HG03342 (cell line): ENCODE data around the gene KCNJ14.

Experiments used
- ATAC-seq: cut with Tn5 transposase; IDR thresholded peaks from one replicate; pipeline ENCODE4 v1.9.1; 2021; ENCODE audit warnings: mild to moderate bottlenecking, moderate library complexity; ENCODE audit not compliant: unreplicated experiment

Gene KCNJ14

DNA sequence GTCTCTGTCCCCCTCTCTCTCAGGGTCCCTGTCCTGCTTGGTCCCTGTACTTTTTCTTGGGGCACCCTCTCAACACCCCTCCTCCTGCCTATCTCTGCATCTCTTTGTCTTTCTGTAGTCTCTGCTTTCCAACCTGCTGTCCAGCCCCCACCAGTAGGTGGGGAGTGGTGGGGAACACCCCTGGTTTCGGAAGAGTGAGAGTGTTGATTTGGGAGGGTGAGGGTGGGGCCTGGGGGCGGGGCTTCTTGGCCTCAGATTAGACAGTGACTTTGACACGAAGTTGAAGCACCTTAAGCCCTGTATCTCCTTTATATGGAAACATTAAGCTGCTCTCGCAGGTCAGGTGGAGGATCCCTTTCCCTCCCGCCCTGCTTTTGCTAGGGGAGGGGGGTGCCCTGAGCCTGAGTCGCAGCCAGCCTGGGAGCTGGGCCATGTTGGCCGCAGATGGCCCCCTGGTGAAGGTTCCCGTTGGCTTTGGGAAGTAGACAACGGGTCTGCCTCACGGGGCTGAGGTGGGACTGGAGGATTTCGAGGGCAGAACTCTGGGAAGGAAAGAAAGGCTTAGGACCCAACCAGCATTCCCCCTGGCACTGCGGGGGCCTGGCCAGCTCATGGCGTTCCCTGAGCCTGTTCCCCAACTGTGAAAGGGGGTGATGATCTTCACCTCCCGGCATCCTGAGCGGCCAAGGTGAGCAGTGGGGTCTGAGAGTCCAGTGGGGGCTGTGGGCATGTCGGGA, at the start of gene KCNJ14:
KCNJ14 (plus strand) TSS at position 404 of the 737 bp plus-strand sequence. CDS start 6,151 bp downstream, outside the sequence.
- no peak for ATAC-seq

DNA sequence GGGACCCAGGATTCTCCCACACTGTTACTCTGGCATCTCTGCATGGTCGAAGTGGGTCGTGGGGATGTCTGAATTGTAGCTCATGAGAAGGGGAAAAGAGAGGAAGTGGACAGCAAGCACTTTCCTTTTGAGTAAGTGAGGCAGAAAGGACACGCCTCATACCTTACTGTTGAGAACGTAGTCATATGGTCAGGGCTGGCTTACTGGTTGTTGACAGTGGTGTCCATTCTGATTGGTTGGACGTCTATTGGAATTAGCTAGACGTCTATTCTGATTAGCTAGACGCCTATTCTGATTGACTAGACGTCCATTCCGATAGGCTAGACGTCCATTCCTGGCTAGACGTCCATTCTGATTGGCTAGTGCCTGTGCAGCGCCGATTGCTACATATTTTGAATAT, 49.5 kb upstream of the KCNJ14 start:
- ATAC-seq: no peak

DNA sequence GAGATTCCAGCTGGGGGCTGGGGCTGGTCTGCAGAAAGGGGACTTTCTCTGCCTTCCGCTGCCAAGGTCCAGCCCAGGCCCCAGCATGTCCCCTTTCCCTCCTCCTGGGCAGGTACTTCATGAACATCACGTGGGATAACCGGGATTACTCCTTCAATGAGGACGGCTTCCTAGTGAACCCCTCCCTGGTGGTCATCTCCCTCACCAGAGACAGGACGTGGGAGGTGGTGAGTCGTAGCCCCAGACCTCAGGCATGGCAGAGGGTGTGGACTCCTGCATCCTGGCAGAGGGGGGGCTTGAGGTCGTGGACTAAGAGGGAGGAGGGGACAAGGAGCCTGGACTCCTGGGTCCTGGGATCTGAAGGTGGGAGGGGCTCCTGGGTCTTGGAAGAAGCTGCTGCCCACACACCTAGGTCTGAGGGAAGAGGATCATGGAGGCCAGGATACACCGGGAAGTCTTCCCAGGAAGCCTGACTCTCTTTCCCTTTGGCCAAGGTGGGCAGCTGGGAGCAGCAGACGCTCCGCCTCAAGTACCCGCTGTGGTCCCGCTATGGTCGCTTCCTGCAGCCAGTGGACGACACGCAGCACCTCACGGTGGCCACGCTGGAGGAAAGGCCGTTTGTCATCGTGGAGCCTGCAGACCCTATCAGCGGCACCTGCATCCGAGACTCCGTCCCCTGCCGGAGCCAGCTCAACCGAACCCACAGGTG, 41.3 kb upstream of the KCNJ14 start:
- ATAC-seq: no peak

DNA sequence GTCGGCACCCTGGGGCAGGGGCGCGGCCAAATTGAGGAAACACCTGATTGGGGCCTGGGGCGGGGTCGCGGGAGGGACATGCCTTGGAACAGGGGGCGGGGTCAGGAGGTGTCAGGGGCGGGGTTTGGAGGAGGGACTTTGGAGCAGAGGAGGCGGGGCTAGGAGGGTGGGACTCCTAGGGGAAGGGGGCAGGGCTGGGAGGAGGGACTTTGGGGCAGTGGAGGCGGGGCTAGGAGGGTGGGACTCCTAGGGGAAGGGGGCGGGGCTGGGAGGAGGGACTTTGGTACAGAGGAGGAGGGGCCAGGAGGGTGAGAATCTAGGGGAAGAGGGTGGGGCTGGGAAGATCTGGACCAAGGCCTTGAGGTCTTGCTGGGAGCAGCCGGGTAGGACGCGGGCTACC, 40.0 kb upstream of the KCNJ14 start:
- ATAC-seq: no peak

GRCh38 chr19:48415806-48416221, 39.6 kb upstream of the KCNJ14 start:
- ATAC-seq: no peak

GRCh38 chr19:48417421-48417820, 38.0 kb upstream of the KCNJ14 start:
- ATAC-seq: no peak

DNA sequence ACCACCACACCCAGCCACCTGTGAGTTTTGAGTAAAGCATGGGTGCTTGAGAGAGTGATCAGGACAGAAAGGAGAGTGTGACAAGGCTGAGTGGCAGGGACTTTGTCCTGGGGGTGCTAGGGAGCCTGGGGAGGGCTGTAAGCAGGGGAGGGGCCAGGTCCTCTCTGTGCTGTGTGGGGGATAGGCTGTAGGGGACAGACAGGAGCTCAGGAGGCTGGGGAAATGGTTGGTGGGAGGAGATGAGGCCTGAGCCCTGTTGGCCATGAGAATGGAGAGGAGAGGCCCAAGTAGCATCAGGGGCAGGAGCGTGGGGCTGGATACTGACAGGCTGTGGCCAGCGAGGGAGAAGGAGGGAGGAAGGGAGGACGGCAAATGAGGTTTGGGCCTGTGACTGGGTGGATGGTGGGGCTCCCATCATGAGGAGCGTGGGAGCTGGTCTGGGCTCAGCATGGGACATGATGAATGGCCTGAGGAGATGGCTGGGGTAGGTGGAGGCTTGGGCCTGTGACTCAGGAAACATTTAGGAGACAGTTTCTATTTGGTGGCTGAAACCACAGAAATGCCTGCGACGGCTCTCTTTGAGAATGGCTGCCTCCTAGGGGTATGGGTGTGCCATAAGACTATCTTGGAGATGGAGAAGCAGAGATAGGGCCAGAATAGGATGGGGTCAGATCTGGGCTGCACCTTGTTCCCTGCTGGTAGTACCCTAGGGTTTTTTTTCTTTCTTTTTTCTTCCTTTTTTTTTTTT, 36.9 kb upstream of the KCNJ14 start:
- ATAC-seq: no peak

DNA sequence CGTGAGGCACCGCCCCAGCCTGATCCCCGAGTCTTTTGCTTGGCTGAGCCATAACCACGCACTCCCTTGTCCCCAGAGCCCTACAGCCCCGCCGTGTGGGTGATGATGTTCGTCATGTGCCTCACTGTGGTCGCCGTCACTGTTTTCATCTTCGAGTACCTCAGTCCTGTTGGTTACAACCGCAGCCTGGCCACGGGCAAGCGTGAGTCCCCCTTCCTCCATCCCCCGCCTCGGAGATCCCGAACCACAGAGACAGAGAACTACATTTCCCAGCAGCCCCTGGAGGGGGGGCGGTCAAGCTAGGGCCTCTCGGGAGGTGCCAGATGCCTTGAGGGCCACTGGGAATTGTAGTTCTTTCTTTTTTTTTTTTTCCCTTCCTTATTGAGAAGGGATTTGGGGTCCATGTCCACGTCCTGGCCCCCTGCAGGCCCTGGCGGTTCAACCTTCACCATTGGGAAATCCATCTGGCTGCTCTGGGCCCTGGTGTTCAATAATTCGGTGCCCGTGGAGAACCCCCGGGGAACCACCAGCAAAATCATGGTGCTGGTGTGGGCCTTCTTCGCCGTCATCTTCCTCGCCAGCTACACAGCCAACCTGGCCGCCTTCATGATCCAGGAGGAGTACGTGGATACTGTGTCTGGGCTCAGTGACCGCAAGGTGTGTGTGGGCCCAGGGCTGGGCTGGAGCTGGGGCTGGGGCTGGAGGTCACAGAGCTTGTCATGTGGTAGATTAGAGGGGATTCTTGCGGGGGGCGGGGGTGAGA, 36.0 kb upstream of the KCNJ14 start:
- no peak for ATAC-seq

DNA sequence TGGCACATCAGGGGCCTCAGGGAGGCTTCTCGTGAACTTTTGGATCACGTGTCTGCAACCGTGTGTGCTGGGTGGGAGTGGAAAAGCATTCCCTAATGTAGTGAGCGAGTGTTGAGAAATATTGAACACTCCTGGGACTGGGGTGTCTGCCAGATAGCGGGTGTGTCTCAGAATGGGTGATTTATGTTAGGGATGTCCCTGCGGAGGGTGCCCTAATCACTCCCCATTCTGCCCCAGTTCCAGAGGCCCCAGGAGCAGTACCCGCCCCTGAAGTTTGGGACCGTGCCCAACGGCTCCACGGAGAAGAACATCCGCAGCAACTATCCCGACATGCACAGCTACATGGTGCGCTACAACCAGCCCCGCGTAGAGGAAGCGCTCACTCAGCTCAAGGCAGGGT, 33.8 kb upstream of the KCNJ14 start:
- no peak for ATAC-seq

DNA sequence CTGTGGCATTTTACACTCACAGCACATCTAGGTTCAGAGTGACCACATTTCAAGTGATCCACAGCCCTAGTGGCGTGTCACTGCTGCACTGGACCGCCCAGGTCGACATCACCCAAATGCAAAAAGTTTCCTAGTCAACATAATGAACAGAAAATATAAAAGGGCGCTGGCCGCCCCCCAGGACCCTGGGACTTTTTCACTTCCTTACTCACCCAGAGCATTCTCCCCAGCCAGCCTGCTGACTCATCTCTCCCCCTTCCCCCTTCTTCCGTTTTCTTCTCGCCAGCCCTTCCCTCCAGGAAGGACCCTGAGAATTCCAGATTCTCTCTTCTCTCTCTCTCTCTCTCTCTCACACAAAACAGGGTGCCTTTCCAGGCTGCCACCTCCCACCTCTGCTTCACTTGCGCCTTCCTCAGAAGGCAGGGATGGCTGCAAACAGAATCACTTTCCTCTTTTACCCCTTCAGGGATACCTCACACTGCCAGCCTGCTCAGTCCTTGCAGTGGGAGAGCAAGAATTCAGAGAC, 30.6 kb upstream of the KCNJ14 start:
- no peak for ATAC-seq

DNA sequence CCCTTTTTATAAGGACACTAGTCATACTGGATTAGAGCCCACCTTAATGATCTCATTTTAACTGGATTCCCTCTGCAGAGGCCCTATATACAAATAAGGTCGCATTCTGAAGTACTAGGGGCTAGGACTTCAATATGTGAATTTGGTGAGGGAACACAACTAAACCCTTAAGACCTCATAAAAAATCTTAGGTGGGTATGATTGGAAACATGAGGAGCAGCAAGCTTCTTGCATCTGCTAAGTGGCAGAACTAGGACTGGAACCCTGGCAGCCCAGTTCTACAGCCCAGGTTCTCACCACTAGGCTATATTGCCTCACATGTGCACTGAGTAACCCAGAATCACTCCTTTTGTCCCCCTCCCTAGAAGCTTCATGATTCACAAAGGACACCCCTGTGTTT, 26.7 kb upstream of the KCNJ14 start:
- ATAC-seq: no peak

DNA sequence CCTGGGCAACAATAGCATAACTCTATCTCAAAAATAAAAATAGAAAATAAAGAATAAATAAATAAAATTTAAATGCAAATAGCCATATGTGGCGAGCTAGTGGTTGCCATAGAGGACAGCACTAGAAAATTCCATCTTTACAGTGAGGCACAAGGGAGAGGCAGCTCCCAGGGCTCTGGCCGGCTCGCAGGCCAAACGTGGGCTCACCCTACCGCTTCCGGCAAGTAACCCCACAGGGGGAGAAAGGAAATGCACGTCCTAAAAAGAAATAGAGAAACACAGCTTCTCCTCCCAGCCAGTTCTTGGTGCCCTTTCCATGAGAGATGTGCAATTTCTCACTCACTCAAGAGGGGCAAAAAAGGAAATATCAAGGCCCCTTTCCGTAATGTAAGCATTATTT, 22.0 kb upstream of the KCNJ14 start:
- no peak for ATAC-seq

DNA sequence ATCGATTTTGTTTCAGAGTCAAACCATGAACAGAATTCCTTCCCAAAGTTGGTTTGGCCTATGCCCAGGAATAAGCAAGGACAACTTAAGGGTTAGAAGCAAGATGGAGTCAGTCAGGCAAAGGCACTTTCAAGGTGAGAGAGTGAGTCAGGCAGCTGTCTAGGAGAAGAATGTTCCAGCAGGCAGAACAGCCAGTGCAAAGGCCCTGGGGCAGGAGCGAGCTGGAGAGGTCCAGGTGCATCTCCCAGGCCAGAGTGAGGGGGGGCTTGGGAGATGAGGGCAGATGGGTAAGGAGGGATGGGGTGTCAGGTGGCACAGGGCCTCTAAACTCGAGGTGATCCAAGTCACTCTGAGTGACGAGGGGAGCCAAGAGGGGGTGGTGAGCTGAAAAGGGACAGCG, 18.8 kb upstream of the KCNJ14 start:
- no peak for ATAC-seq

- no peak for ATAC-seq
These were observed 13.9 kb upstream of the KCNJ14 start for GRCh38 chr19:48441360-48442050.

- no peak for ATAC-seq
These were observed 13.0 kb upstream of the KCNJ14 start for GRCh38 chr19:48442116-48443035.

DNA sequence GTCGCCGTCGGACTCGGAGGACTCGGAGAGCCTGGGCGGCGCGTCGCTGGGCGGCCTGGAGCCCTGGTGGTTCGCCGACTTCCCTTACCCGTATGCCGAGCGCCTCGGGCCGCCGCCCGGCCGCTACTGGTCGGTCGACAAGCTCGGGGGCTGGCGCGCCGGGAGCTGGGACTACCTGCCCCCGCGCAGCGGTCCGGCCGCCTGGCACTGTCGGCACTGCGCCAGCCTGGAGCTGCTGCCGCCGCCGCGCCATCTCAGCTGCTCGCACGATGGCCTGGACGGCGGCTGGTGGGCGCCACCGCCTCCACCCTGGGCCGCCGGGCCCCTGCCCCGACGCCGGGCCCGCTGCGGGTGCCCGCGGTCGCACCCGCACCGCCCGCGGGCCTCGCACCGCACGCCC, 12.1 kb upstream of the KCNJ14 start:
- no peak for ATAC-seq

DNA sequence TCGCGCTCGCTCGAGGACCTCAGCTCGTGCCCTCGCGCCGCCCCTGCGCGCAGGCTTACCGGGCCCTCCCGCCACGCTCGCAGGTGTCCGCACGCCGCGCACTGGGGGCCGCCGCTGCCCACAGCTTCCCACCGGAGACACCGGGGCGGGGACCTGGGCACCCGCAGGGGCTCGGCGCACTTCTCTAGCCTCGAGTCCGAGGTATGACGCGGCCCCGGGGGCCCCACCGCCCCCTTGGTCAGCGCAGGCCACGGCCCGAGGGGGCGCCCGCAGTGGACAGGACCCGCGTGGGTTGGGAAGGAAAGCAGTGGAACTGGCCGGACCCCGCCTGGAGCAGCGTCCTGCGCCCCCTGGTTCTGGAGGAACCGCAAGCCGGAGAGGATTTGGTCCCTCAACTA, 11.6 kb upstream of the KCNJ14 start:
- ATAC-seq: no peak

DNA sequence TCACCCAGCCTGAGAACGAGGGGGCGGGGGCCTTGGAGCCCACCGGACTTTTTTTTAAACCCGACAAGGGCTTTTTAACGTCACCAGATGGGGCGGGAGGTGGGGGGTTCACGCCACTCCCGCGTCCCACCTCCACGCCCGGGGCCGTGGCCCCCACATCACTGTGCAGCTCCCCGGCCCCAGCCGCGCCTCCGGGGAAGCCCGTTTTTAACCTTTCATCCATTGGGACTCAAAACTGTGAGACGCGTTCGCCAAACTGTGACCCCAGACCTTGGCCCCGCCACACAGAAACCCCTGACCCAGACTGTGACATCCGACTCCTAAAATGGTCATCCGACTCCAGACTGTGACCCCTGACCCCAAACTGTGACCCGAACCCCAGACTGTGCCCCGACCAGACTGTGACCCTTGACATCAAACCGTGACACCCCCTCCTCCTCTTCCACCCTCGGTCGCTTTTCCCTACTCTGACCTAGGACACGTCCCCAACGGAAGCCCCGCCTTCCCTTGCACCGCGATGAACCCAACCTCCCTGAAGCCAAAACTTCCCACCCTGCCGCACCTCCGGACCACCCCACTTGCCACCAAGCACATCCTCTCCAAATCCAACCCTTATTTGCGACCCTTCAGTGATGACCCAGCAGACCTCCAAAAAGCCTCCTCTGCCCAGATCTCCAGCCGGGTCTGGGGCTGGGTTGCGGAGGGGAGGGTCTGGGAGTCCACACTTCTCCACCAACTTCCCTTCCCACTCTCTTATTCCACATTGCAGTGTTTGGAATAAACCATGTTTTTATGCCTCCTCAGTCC, 11.0 kb upstream of the KCNJ14 start:
- no peak for ATAC-seq

- ATAC-seq: no peak
These were observed 10.5 kb upstream of the KCNJ14 start for GRCh38 chr19:48444936-48445200.
